Measurements from ENCODE around the gene TBC1D9B. TPM values are rescaled to one million over a fixed set of nuclear protein-coding genes. Genes with fewer than 3 reads are reported as not detected.

Gene TBC1D9B
- total and polyA plus RNA-seq, 9 of the 15 experiments (the other 6 are each of a cell fraction or from before 2014, with no cell fraction given) = 2.9 to 59.1 (median 33.5) TPM

DNA sequence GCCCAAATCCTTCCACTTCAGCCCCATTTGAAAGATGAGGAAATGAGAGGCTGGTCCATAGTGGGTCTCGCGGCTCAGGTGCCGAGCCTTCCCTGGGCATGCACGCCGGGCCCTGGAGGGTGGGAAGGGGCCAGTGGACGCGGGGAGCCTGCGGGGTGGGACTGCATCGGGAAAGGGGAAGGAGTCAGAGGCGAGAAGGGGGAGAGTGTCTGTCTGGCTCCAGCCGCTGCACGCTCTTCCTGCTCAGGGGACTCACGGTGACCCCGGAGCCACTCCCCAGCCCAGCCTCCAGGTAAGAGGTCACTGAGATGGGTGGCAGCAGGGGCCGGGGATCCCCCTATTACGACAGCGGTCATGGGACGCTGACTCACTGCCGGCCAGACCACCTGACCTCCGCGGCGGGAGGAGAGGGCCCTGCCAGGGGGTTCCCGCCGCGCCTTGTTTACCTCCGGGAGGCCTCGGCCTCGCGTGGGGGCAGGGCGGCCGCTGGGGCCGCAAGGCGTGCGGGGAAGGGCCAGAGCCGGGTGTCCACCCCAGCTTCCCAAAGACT lies 88.9 kb downstream of the TBC1D9B start (continued):
- TF ChIP-seq KAT8 (IDR thresholded peaks at IDR 0.05; ENCODE audit: low read depth) (no peak), E2F3 (CRISPR knock-in tag; IDR thresholded peaks at IDR 0.05) (0 out of 2 replicates have a peak, but pooled peaks have one; percentile 4), GTF2F1 (IDR thresholded peaks at IDR 0.05; ENCODE audit: low read depth, low read length) (no peak), CHD2 (IDR thresholded peaks at IDR 0.05; ENCODE audit: low read depth, low read length) (peak; percentile 36; the same call in 1 of the 2 replicates), MXI1 (IDR thresholded peaks at IDR 0.05; ENCODE audit: low read depth, low read length) (peak; percentile 46; the same call in 1 of the 2 replicates), PHTF2 (CRISPR knock-in tag; IDR thresholded peaks at IDR 0.05) (no peak), NFATC3 (IDR thresholded peaks at IDR 0.05) (no peak), ZNF707 (CRISPR knock-in tag; conservative IDR thresholded peaks at IDR 0.05) (no peak), FOXK2 (conservative IDR thresholded peaks at IDR 0.05 in 1 of 2, IDR thresholded peaks at IDR 0.05 in 1 of 2; ENCODE audit: low read depth in 2 of 2) (peak; percentile 98 to 99), ZBTB7A (IDR thresholded peaks at IDR 0.05; ENCODE audit: borderline replicate concordance, control insufficient read depth, low read depth, low read length) (peak; percentile 88), RB1 (IDR thresholded peaks at IDR 0.05; ENCODE audit: low read depth) (peak; percentile 86), GABPB1 (CRISPR knock-in tag; IDR thresholded peaks at IDR 0.05) (peak; percentile 55), TAF15 (IDR thresholded peaks at IDR 0.05; ENCODE audit: low read depth, low read length) (no peak)
- TF ChIP-seq, protein P1, sequence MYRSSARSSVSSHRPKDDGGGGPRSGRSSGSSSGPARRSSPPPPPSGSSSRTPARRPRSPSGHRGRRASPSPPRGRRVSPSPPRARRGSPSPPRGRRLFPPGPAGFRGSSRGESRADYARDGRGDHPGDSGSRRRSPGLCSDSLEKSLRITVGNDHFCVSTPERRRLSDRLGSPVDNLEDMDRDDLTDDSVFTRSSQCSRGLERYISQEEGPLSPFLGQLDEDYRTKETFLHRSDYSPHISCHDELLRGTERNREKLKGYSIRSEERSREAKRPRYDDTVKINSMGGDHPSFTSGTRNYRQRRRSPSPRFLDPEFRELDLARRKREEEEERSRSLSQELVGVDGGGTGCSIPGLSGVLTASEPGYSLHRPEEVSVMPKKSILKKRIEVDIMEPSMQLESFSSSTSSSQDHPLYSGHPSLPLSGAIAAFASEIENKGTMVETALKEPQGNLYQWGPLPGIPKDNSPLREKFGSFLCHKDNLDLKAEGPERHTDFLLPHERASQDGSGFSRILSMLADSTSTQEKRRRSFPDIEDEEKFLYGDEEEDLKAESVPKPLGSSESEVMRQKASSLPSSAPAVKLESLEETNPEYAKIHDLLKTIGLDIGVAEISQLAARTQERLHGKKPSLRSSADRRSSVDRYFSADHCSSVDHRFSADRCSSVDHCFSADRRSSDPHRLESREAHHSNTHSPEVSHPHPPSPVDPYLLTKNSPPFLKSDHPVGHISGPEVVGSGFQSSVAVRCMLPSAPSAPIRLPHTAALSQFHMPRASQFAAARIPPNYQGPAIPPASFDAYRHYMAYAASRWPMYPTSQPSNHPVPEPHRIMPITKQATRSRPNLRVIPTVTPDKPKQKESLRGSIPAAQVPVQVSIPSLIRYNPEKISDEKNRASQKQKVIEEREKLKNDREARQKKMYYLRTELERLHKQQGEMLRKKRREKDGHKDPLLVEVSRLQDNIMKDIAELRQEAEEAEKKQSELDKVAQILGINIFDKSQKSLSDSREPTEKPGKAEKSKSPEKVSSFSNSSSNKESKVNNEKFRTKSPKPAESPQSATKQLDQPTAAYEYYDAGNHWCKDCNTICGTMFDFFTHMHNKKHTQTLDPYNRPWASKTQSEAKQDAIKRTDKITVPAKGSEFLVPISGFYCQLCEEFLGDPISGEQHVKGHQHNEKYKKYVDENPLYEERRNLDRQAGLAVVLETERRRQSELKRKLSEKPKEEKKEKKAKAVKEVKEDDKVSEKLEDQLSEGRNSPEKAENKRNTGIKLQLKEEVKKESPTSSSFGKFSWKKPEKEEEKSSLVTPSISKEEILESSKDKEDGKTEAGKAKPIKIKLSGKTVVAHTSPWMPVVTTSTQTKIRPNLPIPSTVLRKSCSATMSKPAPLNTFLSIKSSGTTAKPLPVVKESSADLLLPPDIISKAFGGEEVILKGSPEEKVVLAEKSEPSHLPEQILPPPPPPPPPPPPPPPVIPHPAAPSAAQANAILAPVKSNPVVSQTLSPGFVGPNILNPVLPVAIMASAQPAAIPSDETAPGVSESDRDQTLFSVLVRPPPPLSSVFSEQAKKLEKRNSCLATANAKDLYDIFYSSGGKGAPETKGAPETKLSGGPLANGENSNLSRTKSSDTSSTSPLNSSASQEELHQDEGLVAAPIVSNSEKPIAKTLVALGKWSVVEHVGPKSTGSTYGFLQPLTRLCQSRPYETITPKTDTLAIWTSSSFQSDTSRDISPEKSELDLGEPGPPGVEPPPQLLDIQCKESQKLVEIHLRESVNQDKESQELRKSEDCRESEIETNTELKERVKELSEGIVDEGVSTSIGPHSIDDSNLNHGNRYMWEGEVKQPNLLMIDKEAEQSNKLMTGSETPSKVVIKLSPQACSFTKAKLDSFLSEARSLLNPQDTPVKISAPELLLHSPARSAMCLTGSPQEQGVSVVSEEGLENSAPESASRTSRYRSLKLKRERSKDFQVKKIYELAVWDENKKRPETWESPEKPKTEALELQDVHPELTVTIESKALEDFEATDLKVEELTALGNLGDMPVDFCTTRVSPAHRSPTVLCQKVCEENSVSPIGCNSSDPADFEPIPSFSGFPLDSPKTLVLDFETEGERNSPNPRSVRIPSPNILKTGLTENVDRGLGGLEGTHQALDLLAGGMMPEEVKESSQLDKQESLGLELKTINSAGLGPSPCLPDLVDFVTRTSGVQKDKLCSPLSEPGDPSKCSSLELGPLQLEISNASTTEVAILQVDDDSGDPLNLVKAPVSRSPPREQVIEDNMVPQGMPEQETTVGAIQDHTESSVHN (IDR thresholded peaks at IDR 0.05; ENCODE audit: borderline replicate concordance in 1 of 2, low read depth in 1 of 2) = peak in 1 of 2 experiments; percentile 94; a peak in 2 of 4 replicates
- TF ChIP-seq, protein P2, sequence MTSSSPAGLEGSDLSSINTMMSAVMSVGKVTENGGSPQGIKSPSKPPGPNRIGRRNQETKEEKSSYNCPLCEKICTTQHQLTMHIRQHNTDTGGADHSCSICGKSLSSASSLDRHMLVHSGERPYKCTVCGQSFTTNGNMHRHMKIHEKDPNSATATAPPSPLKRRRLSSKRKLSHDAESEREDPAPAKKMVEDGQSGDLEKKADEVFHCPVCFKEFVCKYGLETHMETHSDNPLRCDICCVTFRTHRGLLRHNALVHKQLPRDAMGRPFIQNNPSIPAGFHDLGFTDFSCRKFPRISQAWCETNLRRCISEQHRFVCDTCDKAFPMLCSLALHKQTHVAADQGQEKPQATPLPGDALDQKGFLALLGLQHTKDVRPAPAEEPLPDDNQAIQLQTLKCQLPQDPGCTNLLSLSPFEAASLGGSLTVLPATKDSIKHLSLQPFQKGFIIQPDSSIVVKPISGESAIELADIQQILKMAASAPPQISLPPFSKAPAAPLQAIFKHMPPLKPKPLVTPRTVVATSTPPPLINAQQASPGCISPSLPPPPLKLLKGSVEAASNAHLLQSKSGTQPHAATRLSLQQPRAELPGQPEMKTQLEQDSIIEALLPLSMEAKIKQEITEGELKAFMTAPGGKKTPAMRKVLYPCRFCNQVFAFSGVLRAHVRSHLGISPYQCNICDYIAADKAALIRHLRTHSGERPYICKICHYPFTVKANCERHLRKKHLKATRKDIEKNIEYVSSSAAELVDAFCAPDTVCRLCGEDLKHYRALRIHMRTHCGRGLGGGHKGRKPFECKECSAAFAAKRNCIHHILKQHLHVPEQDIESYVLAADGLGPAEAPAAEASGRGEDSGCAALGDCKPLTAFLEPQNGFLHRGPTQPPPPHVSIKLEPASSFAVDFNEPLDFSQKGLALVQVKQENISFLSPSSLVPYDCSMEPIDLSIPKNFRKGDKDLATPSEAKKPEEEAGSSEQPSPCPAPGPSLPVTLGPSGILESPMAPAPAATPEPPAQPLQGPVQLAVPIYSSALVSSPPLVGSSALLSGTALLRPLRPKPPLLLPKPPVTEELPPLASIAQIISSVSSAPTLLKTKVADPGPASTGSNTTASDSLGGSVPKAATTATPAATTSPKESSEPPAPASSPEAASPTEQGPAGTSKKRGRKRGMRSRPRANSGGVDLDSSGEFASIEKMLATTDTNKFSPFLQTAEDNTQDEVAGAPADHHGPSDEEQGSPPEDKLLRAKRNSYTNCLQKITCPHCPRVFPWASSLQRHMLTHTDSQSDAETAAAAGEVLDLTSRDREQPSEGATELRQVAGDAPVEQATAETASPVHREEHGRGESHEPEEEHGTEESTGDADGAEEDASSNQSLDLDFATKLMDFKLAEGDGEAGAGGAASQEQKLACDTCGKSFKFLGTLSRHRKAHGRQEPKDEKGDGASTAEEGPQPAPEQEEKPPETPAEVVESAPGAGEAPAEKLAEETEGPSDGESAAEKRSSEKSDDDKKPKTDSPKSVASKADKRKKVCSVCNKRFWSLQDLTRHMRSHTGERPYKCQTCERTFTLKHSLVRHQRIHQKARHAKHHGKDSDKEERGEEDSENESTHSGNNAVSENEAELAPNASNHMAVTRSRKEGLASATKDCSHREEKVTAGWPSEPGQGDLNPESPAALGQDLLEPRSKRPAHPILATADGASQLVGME (CRISPR knock-in tag; IDR thresholded peaks at IDR 0.05) = peak; percentile 74; the same call in 1 of the 2 replicates

Data from K562 (cell line).